ENCODE data around the gene ZP1.

The ZP1 gene

GRCh38 chr11:60863550-60864521 lies 3.5 kb upstream of the ZP1 start:
- Mint-ChIP-seq H3K9me3 (no peaks in the 10 kb centered on the region), H3K27ac (no peak overlapping the region), H3K4me1 (ENCODE audit: low read depth) (peaks cover 7% of the 10 kb centered on the region)

GRCh38 chr11:60864856-60865513 lies 2.4 kb upstream of the ZP1 start:
- Mint-ChIP-seq H3K27me3 (ENCODE audit: low read depth) (peaks cover 11% of the 10 kb centered on the region), H3K27ac (no peak overlapping the region), H3K9me3 (no peaks in the 10 kb centered on the region), H3K36me3 (ENCODE audit: low read depth) (no peaks in the 10 kb centered on the region), H3K4me1 (ENCODE audit: low read depth) (peaks cover 3% of the 10 kb centered on the region), H3K4me3 (no peak overlapping the region)

More at GRCh38 chr11:60863550-60864521, 3.5 kb upstream of the ZP1 start:
- Mint-ChIP-seq H3K36me3 (ENCODE audit: low read depth) (no peaks in the 10 kb centered on the region), H3K4me3 (no peak overlapping the region), H3K27me3 (ENCODE audit: low read depth) (peaks cover 11% of the 10 kb centered on the region)

DNA sequence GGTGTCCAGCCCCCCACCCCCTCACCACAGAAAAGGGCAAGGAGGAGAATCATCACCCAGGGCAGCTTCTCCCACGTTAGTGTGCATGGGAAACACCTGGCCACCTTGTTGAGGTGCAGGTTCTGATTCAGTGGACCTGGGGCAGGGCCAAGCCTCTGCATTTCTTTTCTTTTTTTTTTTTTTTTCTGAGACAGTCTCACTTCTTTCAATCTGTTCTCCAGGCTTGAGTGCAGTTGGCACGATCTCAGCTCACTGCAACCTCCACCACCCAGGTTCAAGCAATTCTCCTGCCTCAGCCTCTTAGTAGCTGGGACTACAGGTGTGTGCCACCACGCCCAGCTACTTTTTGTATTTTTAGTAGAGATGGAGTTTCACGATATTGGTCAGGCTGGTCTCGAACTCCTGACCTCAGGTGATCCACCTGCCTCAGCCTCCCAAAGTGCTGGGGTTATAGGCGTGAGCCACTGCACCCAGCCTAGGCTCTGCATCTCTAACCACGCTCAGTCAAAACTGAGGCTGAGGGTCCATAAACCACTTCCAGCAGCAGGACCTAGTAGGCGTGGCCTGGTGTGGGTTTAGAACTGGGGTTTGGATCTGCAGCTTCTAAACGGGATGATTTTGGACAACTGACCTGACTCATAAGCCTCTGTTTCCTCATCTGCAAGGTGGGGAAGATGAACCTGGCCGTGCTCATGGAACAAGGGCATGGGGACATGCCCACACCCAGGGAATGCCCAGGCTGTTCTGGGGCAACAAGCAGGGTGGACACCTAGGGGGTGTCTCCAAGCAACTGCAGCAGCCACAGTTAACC lies 734 bp downstream of the ZP1 start:
- no peak overlapping the region for H3K27ac Mint-ChIP-seq
- H3K36me3 Mint-ChIP-seq (ENCODE audit: low read depth): no peaks in the 10 kb centered on the region
- H3K4me1 Mint-ChIP-seq (ENCODE audit: low read depth): peaks cover 5% of the 10 kb centered on the region
- no peaks in the 10 kb centered on the region for H3K9me3 Mint-ChIP-seq
- H3K4me3 Mint-ChIP-seq: no peak overlapping the region
- H3K27me3 Mint-ChIP-seq (ENCODE audit: low read depth): peaks cover 4% of the 10 kb centered on the region

DNA sequence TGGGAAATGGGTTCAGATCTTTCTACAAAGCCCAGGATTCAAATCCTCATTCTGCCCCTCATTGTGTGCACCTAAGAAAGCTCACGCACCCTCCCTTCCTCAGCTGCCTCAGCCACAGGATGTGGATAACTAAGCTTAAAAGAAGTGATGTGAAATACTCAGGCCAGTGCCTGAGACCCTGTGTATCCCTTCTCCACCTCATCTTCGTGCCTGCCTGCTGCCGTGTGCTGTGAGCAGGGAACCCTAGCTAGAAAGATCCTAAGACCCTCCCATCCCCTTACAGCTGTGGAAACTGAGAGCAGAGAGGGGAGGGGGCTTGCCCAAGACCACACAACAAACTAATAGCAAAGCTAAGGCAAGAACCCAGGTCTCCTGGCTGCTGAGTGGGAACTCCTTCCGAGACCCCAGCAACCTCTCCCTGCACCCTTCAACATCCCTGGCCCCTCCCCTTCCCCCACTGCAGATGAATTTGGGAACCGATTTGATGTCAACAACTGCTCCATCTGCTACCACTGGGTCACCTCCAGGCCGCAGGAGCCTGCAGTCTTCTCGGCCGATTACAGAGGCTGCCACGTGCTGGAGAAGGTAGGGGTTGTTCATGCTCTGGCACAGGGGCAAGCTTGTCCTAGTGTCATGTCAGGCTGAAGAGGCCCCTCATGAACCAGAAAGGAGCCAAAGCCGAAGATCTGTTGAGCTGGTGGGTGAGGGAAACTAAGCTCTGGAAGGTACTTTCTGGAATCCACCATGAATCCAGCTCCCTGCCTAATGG lies 1.5 kb downstream of the ZP1 start:
- Mint-ChIP-seq H3K27ac (no peak overlapping the region), H3K36me3 (ENCODE audit: low read depth) (no peaks in the 10 kb centered on the region), H3K27me3 (ENCODE audit: low read depth) (peaks cover 4% of the 10 kb centered on the region), H3K4me1 (ENCODE audit: low read depth) (peaks cover 7% of the 10 kb centered on the region), H3K9me3 (no peaks in the 10 kb centered on the region), H3K4me3 (no peak overlapping the region)

DNA sequence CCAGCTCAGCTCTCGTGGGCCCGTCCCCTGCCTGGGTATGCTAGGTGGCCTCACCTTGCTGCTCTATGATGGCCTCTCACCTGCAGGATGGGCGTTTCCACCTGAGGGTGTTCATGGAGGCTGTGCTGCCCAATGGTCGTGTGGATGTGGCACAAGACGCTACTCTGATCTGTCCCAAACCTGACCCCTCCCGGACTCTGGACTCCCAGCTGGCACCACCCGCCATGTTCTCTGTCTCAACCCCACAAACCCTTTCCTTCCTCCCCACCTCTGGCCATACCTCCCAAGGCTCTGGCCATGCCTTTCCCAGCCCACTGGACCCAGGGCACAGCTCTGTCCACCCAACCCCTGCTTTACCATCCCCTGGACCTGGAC lies 2.1 kb downstream of the ZP1 start:
- Mint-ChIP-seq H3K27ac (no peak overlapping the region), H3K9me3 (no peaks in the 10 kb centered on the region), H3K27me3 (ENCODE audit: low read depth) (peaks cover 2% of the 10 kb centered on the region), H3K36me3 (ENCODE audit: low read depth) (no peaks in the 10 kb centered on the region), H3K4me1 (ENCODE audit: low read depth) (peaks cover 7% of the 10 kb centered on the region), H3K4me3 (no peak overlapping the region)

DNA sequence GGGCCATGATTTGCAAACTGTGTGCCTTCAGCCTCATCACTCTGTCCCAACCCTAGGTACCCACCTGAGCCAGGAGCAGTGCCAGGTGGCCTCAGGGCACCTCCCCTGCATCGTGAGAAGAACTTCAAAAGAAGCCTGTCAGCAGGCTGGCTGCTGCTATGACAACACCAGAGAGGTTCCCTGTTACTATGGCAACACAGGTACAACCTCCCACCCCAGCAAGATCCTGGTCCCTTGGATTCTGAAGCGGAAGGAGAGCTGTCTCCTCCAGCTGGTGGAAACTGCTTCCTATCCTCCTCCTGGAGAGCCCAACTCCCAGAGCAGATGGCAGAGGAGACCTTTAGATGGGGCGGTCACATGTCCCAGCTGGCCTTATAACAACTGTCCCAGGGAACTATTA lies 2.9 kb downstream of the ZP1 start:
- Mint-ChIP-seq H3K27me3 (ENCODE audit: low read depth) (no peaks in the 10 kb centered on the region), H3K4me3 (no peak overlapping the region), H3K36me3 (ENCODE audit: low read depth) (no peaks in the 10 kb centered on the region), H3K27ac (no peak overlapping the region), H3K9me3 (no peaks in the 10 kb centered on the region), H3K4me1 (ENCODE audit: low read depth) (peaks cover 7% of the 10 kb centered on the region)

GRCh38 chr11:60870733-60871377 lies 3.5 kb downstream of the ZP1 start:
- no peak overlapping the region for H3K4me3 Mint-ChIP-seq
- H3K4me1 Mint-ChIP-seq (ENCODE audit: low read depth): peaks cover 7% of the 10 kb centered on the region
- H3K36me3 Mint-ChIP-seq (ENCODE audit: low read depth): no peaks in the 10 kb centered on the region
- H3K9me3 Mint-ChIP-seq: no peaks in the 10 kb centered on the region
- no peak overlapping the region for H3K27ac Mint-ChIP-seq
- no peaks in the 10 kb centered on the region for H3K27me3 Mint-ChIP-seq (ENCODE audit: low read depth)

DNA sequence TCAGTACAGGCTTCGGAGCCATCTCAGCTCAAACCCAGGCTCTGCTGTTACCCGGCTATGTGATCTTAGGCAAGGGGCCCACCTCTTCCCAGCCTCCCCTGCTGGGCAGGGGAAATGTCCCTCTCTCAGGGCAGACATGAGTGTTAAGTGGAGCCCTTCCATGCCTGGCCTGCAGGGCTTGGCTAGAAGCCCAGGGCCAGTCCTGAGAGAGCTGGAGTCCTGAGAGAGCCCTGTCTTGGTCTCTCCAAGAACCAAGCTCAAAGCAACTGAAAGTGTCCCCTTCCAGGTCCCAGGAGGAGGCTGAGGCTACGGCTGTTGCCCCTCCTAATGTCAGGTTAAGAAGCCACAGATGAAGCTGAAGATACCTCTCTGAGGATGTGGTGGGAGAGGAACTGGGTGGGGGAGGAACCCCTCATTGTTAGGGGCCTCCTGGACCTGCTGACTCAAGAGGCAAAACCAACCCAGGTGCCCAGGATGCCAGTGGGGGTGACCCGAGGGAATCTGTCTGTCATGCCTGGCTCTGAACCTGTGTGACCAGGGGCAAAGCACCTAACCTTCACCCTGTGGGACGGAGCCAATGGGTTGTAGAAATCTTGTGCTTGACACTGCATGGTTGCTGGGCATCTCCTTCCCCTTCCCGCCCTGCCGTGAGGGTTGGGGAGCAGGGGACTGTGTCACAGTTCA lies 4.2 kb downstream of the ZP1 start:
- H3K4me1 Mint-ChIP-seq (ENCODE audit: low read depth): peaks cover 7% of the 10 kb centered on the region
- H3K27me3 Mint-ChIP-seq (ENCODE audit: low read depth): no peaks in the 10 kb centered on the region
- H3K36me3 Mint-ChIP-seq (ENCODE audit: low read depth): no peaks in the 10 kb centered on the region
- H3K4me3 Mint-ChIP-seq: no peak overlapping the region
- H3K9me3 Mint-ChIP-seq: no peaks in the 10 kb centered on the region
- H3K27ac Mint-ChIP-seq: no peak overlapping the region

DNA sequence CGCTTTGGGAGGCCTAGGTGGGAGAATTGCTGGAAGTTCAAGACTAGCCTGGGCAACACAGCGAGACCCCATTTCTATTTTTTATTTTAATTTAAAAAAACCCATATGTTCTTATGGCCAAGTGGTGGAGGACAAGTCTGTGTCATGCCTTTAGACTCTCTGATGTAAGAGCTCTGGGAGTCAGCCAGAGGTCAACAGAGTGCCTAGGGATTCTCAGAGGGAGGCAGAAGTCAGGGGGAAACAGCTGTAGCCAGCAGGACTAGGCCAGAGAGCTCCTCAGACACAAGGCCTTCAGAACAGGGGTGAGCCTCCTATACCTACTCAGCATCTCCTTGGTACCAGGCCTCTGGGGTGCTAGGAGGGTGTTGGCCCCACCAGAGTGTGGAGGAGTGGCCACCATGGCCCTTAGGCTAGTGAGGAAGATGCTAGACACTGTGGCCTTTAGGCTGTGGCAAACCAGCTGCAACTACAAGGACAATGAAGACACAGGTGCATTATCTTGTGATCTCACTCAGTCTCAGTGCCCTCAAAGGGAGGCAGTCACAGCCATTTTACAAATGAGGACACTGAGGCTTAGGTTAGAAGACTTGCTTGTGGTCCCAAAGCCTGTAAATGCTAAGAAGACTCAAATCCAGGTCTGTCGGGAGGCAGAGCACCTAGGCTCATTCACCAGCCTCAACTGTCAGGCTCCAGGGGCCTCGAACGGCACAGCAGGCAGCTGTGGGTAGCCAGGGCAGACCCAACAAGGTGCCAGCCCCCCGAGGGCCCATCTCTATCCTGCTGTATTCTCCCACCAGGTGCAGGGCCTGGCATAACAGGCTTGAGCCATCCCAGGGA lies 5.0 kb downstream of the ZP1 start:
- Mint-ChIP-seq H3K4me3 (no peak overlapping the region), H3K27ac (no peak overlapping the region), H3K4me1 (ENCODE audit: low read depth) (peaks cover 7% of the 10 kb centered on the region), H3K9me3 (no peaks in the 10 kb centered on the region), H3K27me3 (ENCODE audit: low read depth) (no peaks in the 10 kb centered on the region), H3K36me3 (ENCODE audit: low read depth) (no peaks in the 10 kb centered on the region)

GRCh38 chr11:60872961-60873524 lies 5.7 kb downstream of the ZP1 start:
- Mint-ChIP-seq H3K4me3 (no peak overlapping the region), H3K4me1 (ENCODE audit: low read depth) (peaks cover 7% of the 10 kb centered on the region), H3K27ac (no peak overlapping the region), H3K27me3 (ENCODE audit: low read depth) (no peaks in the 10 kb centered on the region), H3K9me3 (no peaks in the 10 kb centered on the region), H3K36me3 (ENCODE audit: low read depth) (peaks cover 3% of the 10 kb centered on the region)

DNA sequence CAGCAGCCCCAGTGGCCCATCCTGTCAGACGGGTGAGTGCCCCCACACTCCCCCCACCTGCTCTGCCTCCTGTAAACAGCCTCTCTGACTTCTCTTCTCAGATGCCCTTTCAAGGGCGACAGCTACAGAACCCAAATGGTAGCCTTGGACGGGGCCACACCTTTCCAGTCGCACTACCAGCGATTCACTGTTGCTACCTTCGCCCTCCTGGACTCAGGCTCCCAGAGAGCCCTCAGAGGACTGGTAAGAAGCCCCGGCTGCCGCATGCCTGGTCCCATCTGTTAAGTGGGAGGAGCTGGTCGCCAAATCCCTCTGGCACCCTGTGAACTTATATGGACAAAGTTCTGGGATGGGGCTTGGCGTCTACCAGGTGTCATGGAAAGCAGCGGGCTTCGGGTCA lies 6.2 kb downstream of the ZP1 start:
- Mint-ChIP-seq H3K27me3 (ENCODE audit: low read depth) (no peaks in the 10 kb centered on the region), H3K4me1 (ENCODE audit: low read depth) (peaks cover 7% of the 10 kb centered on the region), H3K27ac (no peak overlapping the region), H3K9me3 (no peaks in the 10 kb centered on the region), H3K4me3 (no peak overlapping the region), H3K36me3 (ENCODE audit: low read depth) (peaks cover 3% of the 10 kb centered on the region)
